GM12878 (cell line): ENCODE measurements around the gene ADAMTS3. TPM values are rescaled to one million over a fixed set of nuclear protein-coding genes. Genes with fewer than 3 reads are reported as not detected.

ENCODE experiments used
- ATAC-seq: fragments of 200-7000 bp; cut with Tn5 transposase; 3 replicates; pipeline ENCODE4 v1.9.1; 2020; ENCODE audit warnings: mild to moderate bottlenecking, moderate library complexity
- BruUV-seq: library from RNA; stranded (reverse); fragments of 400-500 nt; replicated peaks from 2 replicates; lab custom pipeline; 2021; lab: Mats Ljungman, UMichigan
- CTCF ChIA-PET: fragments of 300-600 bp; sonication (Branson Sonifier 250); formaldehyde crosslinking; extraction: SDS; loops from one replicate; lab custom pipeline; 2021; ENCODE audit warnings: inconsistent platforms; lab: Yijun Ruan, JAX
- POLR2A ChIA-PET: fragments of 350-600 bp; formaldehyde crosslinking; extraction: SDS; loops from one replicate; lab custom pipeline; 2021; ENCODE audit warnings: inconsistent platforms; lab: Charles Lee
- RAD21 ChIA-PET: fragments of 300-600 bp; sonication (Branson Sonifier 250); formaldehyde crosslinking; loops from one replicate; lab custom pipeline; 2023; ENCODE audit warnings: antibody characterized with exemption; ENCODE audit not compliant: unreplicated experiment; lab: Charles Lee
- SMC1A ChIA-PET: fragments of 300-600 bp; sonication (Branson Sonifier 250); formaldehyde crosslinking; loops from one replicate; lab custom pipeline; 2023; ENCODE audit not compliant: unreplicated experiment, uncharacterized antibody; lab: Charles Lee
- DNase-seq: peaks from one replicate; pipeline ENCODE4 v3.0.0-alpha.2; 2011; ENCODE audit warnings: low read depth, low spot score
- FAIRE-seq: peaks from 3 replicates; lab custom pipeline; 2011; peaks lifted over from hg19 to GRCh38; lab: Jason Lieb, UNC
- H2AFZ ChIP-seq: 2 replicates; pipeline ENCODE4 v1.6.0; 2011; ENCODE audit warnings: low read depth, low read length, control low read depth; ENCODE audit not compliant: control insufficient read depth
- H3K27ac ChIP-seq: 2 replicates; pipeline ENCODE4 v1.5.1; 2011; ENCODE audit warnings: control low read depth; ENCODE audit not compliant: control insufficient read depth, insufficient read depth
- H3K27me3 ChIP-seq, 2 experiments: replicated peaks in 1 of 2; 2 replicates each; pipeline versions ENCODE4 v1.6.0 to v1.6.1; 2011; ENCODE audit warnings: low read length in 1 of 2; ENCODE audit not compliant: control insufficient read depth in 2 of 2, insufficient read depth in 2 of 2
- H3K36me3 ChIP-seq, 2 experiments: 2 replicates each; pipeline ENCODE4 v1.5.1; 2011; ENCODE audit warnings: low read length in 1 of 2; ENCODE audit not compliant: control insufficient read depth in 2 of 2, insufficient read depth in 2 of 2
- H3K4me1 ChIP-seq: 2 replicates; pipeline ENCODE4 v1.6.1; 2011; ENCODE audit warnings: mild to moderate bottlenecking, low read length, moderate library complexity, mixed read lengths; ENCODE audit not compliant: control insufficient read depth, insufficient read depth
- H3K4me2 ChIP-seq: 2 replicates; pipeline ENCODE4 v1.6.0; 2011; ENCODE audit warnings: control low read depth; ENCODE audit not compliant: control insufficient read depth, insufficient read depth
- H3K4me3 ChIP-seq: fragments of 200-600 bp; sonication (generic); 2 replicates; pipeline ENCODE4 v1.5.1; 2016
- H3K79me2 ChIP-seq: 2 replicates; pipeline ENCODE4 v1.6.0; 2011; ENCODE audit warnings: low read length; ENCODE audit not compliant: control insufficient read depth, insufficient read depth
- H3K9ac ChIP-seq: 2 replicates; pipeline ENCODE4 v1.8.0; 2011; ENCODE audit warnings: low read length, control low read depth, mixed read lengths; ENCODE audit not compliant: control insufficient read depth, insufficient read depth
- H3K9me3 ChIP-seq: replicated peaks from 3 replicates; pipeline ENCODE4 v1.5.1; 2011; ENCODE audit warnings: mild to moderate bottlenecking, low read length; ENCODE audit not compliant: control insufficient read depth, insufficient read depth
- H4K20me1 ChIP-seq: 2 replicates; pipeline ENCODE4 v1.6.0; 2011; ENCODE audit not compliant: control insufficient read depth, insufficient read depth
- CREM ChIP-seq: IDR thresholded peaks from 2 replicates; pipeline ENCODE4 v1.6.1; 2014; ENCODE audit warnings: antibody characterized with exemption, low read depth
- HDAC2 ChIP-seq: fragments of 200-600 bp; sonication (generic); IDR thresholded peaks from 2 replicates; pipeline ENCODE4 v1.6.1; 2017
- HDAC6 ChIP-seq: fragments of 200-600 bp; sonication (generic); IDR thresholded peaks from one replicate; pipeline ENCODE4 v1.8.0; 2017; ENCODE audit warnings: antibody characterized with exemption; ENCODE audit not compliant: unreplicated experiment
- IKZF1 ChIP-seq: fragments of 450-650 bp; conservative IDR thresholded peaks from 2 replicates; pipeline ENCODE4 v1.6.1; 2017; ENCODE audit warnings: antibody characterized with exemption, mild to moderate bottlenecking
- MXI1 ChIP-seq: fragments of 150-350 bp; IDR thresholded peaks from 2 replicates; pipeline ENCODE4 v1.6.1; 2011; ENCODE audit warnings: low read depth, mild to moderate bottlenecking, inconsistent platforms, low read length, improper control_type of control experiment
- NFIC ChIP-seq: IDR thresholded peaks from 2 replicates; pipeline ENCODE4 v1.6.1; 2012; ENCODE audit warnings: low read depth, mild to moderate bottlenecking, inconsistent platforms, low read length, moderate library complexity
- RCOR1 ChIP-seq: conservative IDR thresholded peaks from 2 replicates; pipeline ENCODE4 v1.6.1; 2012; ENCODE audit warnings: low read depth, low read length, improper control_type of control experiment
- SP1 ChIP-seq: IDR thresholded peaks from one replicate; pipeline ENCODE4 v1.6.1; 2011; ENCODE audit warnings: low read depth, low read length
- SPI1 ChIP-seq: IDR thresholded peaks from 2 replicates; pipeline ENCODE4 v1.6.1; 2011; ENCODE audit warnings: low read depth, mild to moderate bottlenecking, low read length, moderate library complexity, borderline replicate concordance; ENCODE audit not compliant: insufficient read depth
- SUPT20H ChIP-seq: IDR thresholded peaks from 2 replicates; pipeline ENCODE4 v1.6.1; 2011; ENCODE audit warnings: low read depth, mild to moderate bottlenecking, low read length, moderate library complexity, borderline replicate concordance; ENCODE audit not compliant: control insufficient read depth
- ZSCAN29 ChIP-seq: fragments of 450-650 bp; IDR thresholded peaks from 2 replicates; pipeline ENCODE4 v1.6.1; 2017; ENCODE audit warnings: mild to moderate bottlenecking, moderate library complexity
- ZZZ3 ChIP-seq: IDR thresholded peaks from 2 replicates; pipeline ENCODE4 v1.6.1; 2011; ENCODE audit warnings: low read depth; ENCODE audit not compliant: control insufficient read depth, insufficient read length
- in situ Hi-C: fragments of 300-500 bp; cut with MboI; formaldehyde crosslinking; loops from 9 replicates; pipeline ENCODE4 v1.14.3; 2018; ENCODE audit warnings: mixed read lengths
- intact Hi-C: fragments of 100-400 bp; cut with micrococcal nuclease; formaldehyde crosslinking; loops from one replicate; pipeline ENCODE4 v1.14.2; 2022; ENCODE audit not compliant: unreplicated experiment
- polyA plus RNA-seq, 11 experiments: library from polyadenylated mRNA; depleted of rRNA in 4 of 11; unstranded in 6 of 11; stranded (reverse) in 5 of 11; fragments of >200 nt; fragmentation: Nextera tagmentation in 4 of 11; fragmentation: Illumina TruSeq in 1 of 11; extraction: Ambion mirVana in 4 of 11; extraction: Trizol in 1 of 11; gene quantifications; 1 replicate in 1 of 11; 2 replicates in 10 of 11; pipeline versions ENCODE4 v1.2.1 to v1.2.3, GENCODE V29; 2011 to 2016; ENCODE audit warnings: inconsistent platforms in 2 of 11, missing spikeins in 2 of 11, low read depth in 1 of 11
- total RNA-seq, 4 experiments: library from RNA; depleted of rRNA in 3 of 4; stranded (reverse); fragments of >200 nt in 3 of 4; fragmentation: Illumina TruSeq in 1 of 4; extraction: Trizol in 1 of 4; gene quantifications; 2 replicates each; pipeline versions ENCODE4 v1.2.1 to v1.2.3, GENCODE V29; 2013 to 2021
- TF ChIP-seq, protein P1 (sequence below): fragments of 450-650 bp; formaldehyde crosslinking; IDR thresholded peaks from 2 replicates; pipeline ENCODE4 v1.5.0; 2022; ENCODE audit warnings: mild to moderate bottlenecking, missing genetic modification characterization
- TF ChIP-seq, protein P2 (sequence below): IDR thresholded peaks from 2 replicates; pipeline ENCODE4 v1.6.1; 2011; ENCODE audit warnings: low read depth, mild to moderate bottlenecking, low read length, moderate library complexity, borderline replicate concordance; ENCODE audit errors: extremely low read depth
- TF ChIP-seq, protein P3 (sequence below): fragments of 150-350 bp; IDR thresholded peaks from 2 replicates; pipeline ENCODE4 v1.6.1; 2014; ENCODE audit warnings: mild to moderate bottlenecking, low read depth, low read length
- TF ChIP-seq, protein P4 (sequence below): fragments of 450-650 bp; IDR thresholded peaks from 2 replicates; pipeline ENCODE4 v1.6.1; 2018; ENCODE audit warnings: mild to moderate bottlenecking, low read depth, moderate library complexity; ENCODE audit not compliant: partially characterized antibody

Gene ADAMTS3
- total and polyA plus RNA-seq, 10 of the 15 experiments (the other 5 are each of a cell fraction or from before 2014, with no cell fraction given): under 0.01 to 0.07 (median 0.02) TPM; not detected in 6

DNA sequence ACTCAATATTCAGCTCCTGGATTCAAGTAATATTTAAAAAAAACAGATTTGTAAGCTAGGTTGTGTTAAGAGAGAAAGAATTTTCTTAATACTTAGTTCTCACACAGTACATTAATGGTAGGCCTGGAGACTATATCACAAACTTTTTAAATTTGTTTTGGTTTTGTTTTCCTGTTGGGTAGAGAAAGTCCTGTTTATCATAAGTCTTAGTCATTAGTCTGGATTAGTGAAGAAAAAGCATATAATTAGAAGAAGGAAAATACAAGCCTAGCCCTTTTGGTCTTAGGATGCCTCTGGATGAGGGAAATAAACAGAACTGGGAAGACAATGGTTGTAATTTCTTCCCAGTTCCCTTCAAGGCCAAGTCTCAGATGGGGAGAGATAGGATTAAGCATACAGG, 163.6 kb downstream of the ADAMTS3 start:
- CTCF ChIA-PET: no interaction called here
- no peaks in the 10 kb centered on the region for H3K9me3 ChIP-seq
- no peak for FAIRE-seq
- H3K27me3 ChIP-seq: no peaks in the 10 kb centered on the region
- no peak for ATAC-seq
- RAD21 ChIA-PET: no interaction called here
- no peak overlapping the region for H3K4me3 ChIP-seq
- H3K4me2 ChIP-seq: no peak overlapping the region
- no peaks in the 10 kb centered on the region for H4K20me1 ChIP-seq
- POLR2A ChIA-PET: no interaction called here
- SMC1A ChIA-PET: no interaction called here
- no peak for DNase-seq
- no peaks in the 10 kb centered on the region for H3K79me2 ChIP-seq
- intact Hi-C loops: no loop called here
- no peaks in the 10 kb centered on the region for H3K36me3 ChIP-seq
- in situ Hi-C loops: no loop called here
- no peak overlapping the region for H2AFZ ChIP-seq
- H3K27ac ChIP-seq: no peak overlapping the region
- TF ChIP-seq, protein P1, sequence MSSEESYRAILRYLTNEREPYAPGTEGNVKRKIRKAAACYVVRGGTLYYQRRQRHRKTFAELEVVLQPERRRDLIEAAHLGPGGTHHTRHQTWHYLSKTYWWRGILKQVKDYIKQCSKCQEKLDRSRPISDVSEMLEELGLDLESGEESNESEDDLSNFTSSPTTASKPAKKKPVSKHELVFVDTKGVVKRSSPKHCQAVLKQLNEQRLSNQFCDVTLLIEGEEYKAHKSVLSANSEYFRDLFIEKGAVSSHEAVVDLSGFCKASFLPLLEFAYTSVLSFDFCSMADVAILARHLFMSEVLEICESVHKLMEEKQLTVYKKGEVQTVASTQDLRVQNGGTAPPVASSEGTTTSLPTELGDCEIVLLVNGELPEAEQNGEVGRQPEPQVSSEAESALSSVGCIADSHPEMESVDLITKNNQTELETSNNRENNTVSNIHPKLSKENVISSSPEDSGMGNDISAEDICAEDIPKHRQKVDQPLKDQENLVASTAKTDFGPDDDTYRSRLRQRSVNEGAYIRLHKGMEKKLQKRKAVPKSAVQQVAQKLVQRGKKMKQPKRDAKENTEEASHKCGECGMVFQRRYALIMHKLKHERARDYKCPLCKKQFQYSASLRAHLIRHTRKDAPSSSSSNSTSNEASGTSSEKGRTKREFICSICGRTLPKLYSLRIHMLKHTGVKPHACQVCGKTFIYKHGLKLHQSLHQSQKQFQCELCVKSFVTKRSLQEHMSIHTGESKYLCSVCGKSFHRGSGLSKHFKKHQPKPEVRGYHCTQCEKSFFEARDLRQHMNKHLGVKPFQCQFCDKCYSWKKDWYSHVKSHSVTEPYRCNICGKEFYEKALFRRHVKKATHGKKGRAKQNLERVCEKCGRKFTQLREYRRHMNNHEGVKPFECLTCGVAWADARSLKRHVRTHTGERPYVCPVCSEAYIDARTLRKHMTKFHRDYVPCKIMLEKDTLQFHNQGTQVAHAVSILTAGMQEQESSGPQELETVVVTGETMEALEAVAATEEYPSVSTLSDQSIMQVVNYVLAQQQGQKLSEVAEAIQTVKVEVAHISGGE (CRISPR knock-in tag): no peak
- TF ChIP-seq ZSCAN29 (no peak), HDAC2 (no peak), ZZZ3 (no peak), CREM (no peak), RCOR1 (no peak), HDAC6 (no peak), MXI1 (no peak), SPI1 (no peak), SP1 (no peak), SUPT20H (no peak), NFIC (no peak), IKZF1 (no peak)
- TF ChIP-seq, protein P2, sequence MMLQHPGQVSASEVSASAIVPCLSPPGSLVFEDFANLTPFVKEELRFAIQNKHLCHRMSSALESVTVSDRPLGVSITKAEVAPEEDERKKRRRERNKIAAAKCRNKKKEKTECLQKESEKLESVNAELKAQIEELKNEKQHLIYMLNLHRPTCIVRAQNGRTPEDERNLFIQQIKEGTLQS: no peak
- TF ChIP-seq, protein P3, sequence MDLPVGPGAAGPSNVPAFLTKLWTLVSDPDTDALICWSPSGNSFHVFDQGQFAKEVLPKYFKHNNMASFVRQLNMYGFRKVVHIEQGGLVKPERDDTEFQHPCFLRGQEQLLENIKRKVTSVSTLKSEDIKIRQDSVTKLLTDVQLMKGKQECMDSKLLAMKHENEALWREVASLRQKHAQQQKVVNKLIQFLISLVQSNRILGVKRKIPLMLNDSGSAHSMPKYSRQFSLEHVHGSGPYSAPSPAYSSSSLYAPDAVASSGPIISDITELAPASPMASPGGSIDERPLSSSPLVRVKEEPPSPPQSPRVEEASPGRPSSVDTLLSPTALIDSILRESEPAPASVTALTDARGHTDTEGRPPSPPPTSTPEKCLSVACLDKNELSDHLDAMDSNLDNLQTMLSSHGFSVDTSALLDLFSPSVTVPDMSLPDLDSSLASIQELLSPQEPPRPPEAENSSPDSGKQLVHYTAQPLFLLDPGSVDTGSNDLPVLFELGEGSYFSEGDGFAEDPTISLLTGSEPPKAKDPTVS: no peak
- TF ChIP-seq, protein P4, sequence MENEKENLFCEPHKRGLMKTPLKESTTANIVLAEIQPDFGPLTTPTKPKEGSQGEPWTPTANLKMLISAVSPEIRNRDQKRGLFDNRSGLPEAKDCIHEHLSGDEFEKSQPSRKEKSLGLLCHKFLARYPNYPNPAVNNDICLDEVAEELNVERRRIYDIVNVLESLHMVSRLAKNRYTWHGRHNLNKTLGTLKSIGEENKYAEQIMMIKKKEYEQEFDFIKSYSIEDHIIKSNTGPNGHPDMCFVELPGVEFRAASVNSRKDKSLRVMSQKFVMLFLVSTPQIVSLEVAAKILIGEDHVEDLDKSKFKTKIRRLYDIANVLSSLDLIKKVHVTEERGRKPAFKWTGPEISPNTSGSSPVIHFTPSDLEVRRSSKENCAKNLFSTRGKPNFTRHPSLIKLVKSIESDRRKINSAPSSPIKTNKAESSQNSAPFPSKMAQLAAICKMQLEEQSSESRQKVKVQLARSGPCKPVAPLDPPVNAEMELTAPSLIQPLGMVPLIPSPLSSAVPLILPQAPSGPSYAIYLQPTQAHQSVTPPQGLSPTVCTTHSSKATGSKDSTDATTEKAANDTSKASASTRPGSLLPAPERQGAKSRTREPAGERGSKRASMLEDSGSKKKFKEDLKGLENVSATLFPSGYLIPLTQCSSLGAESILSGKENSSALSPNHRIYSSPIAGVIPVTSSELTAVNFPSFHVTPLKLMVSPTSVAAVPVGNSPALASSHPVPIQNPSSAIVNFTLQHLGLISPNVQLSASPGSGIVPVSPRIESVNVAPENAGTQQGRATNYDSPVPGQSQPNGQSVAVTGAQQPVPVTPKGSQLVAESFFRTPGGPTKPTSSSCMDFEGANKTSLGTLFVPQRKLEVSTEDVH: no peak
- H3K4me1 ChIP-seq: no peaks in the 10 kb centered on the region
- no peak overlapping the region for H3K9ac ChIP-seq
- BruUV-seq: no TSS peak
